Esophagus muscularis mucosa (tissue), 4 donors: ENCODE data around the gene EMSY.

Source experiments
- CTCF ChIP-seq, 3 experiments: fragments of 200-600 bp in 2 of 3; fragments of 450-650 bp in 1 of 3; sonication (generic) in 2 of 3; IDR thresholded peaks; one replicate each; pipeline ENCODE4 v1.5.1; 2017 to 2019; ENCODE audit warnings: antibody characterized with exemption in 3 of 3, mild to moderate bottlenecking in 2 of 3, moderate library complexity in 1 of 3
- EP300 ChIP-seq: sonication (generic); formaldehyde crosslinking; IDR thresholded peaks from one replicate; pipeline ENCODE4 v1.6.1; 2017; ENCODE audit warnings: antibody characterized with exemption
- POLR2A ChIP-seq: fragments of 450-650 bp; IDR thresholded peaks from one replicate; pipeline ENCODE4 v1.6.1; 2017; ENCODE audit warnings: antibody characterized with exemption, moderate library complexity, mild to moderate bottlenecking, low read depth

- no peak for TF ChIP-seq EP300
- no peak for TF ChIP-seq POLR2A
- TF ChIP-seq CTCF (IDR thresholded peaks at IDR 0.05), result no peak
Measured at GRCh38 chr11:76600124-76600655, 155.4 kb downstream of the EMSY start.
